ENCODE measurements around the gene SULT1A2.
"Not testable (repeated sequence)": the region's sequence is repeated elsewhere in the genome, so short reads cannot be mapped to it uniquely, and the experiment has no call there.

Gene SULT1A2

GRCh38 chr16:28554634-28555423 lies 42.0 kb downstream of the SULT1A2 start:
- no peak for DNase-seq

GRCh38 chr16:28553776-28554633 lies 42.8 kb downstream of the SULT1A2 start, which contains the start of gene SGF29:
SGF29 (plus strand) TSS chr16:28553920; CDS start chr16:28581070, 27,150 bp downstream.
- DNase-seq, result peak; percentile 88

- DNase-seq, result peak; percentile 32
These were observed 47.5 kb downstream of the SULT1A2 start for GRCh38 chr16:28549301-28549899.

GRCh38 chr16:28548306-28548802 lies 48.5 kb downstream of the SULT1A2 start:
- no peak for DNase-seq

GRCh38 chr16:28546626-28547025 lies 50.2 kb downstream of the SULT1A2 start:
- no peak for DNase-seq

- not testable (repeated sequence) for DNase-seq
These were observed 50.9 kb downstream of the SULT1A2 start for GRCh38 chr16:28545964-28546363.

- no peak for DNase-seq
These were observed 51.9 kb downstream of the SULT1A2 start for GRCh38 chr16:28544998-28545397.

GRCh38 chr16:28543072-28543471 lies 53.8 kb downstream of the SULT1A2 start:
- DNase-seq, result no peak

GRCh38 chr16:28542646-28543045 lies 54.2 kb downstream of the SULT1A2 start:
- no peak for DNase-seq

Data from KG1 (cell line).